RWPE1 (cell line): ENCODE results near the gene TEAD3.
A peak's percentile ranks its signal among the peaks of the same experiment; 100 is the strongest.

Experiments
- CTCF ChIA-PET: fragments of 350-600 bp; sonication (Branson Sonifier 250); formaldehyde crosslinking; extraction: SDS; loops from one replicate; lab custom pipeline; 2021; lab: Yijun Ruan, JAX
- POLR2A ChIA-PET: fragments of 400-600 bp; formaldehyde crosslinking; extraction: SDS; loops from one replicate; lab custom pipeline; 2020; ENCODE audit warnings: antibody characterized with exemption; ENCODE audit not compliant: low non-redundant PET; lab: Yijun Ruan, JAX
- DNase-seq: peaks from one replicate; pipeline ENCODE4 v3.0.0; 2012; ENCODE audit warnings: low spot score
- H3K27ac ChIP-seq: fragments of 450-650 bp; 2 replicates; pipeline ENCODE4 v1.5.1; 2017
- CTCF ChIP-seq: fragments of 450-650 bp; conservative IDR thresholded peaks from 2 replicates; pipeline ENCODE4 v1.5.1; 2017; ENCODE audit warnings: low read depth, mild to moderate bottlenecking

TEAD3 gene

DNA sequence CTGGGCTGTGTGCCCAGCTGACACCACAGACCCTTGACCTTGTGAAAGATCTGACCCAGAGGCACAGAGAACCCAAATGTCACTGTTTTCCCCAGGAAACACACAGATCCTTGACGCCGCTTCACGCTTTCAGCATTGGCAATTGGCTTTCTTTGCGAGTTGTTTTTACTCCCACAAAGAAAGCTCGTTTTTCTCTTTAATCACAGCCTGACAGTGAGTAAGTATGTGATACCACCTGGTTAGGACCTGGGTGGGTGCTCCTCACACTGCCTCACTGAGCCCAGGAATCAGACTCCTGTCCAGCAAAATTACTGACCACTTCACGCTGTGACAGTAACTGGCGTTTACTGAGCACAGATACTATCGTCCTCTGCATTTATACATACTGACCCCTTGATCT is 15.7 kb downstream of the TEAD3 start:
- ChIA-PET CTCF (interaction anchor here (0.6 to 0.7 kb wide), 2 partner anchors 15 to 42 kb away, joined by 3 to 4 read pairs; no protein-coding TSS in a partner anchor), POLR2A (no interaction called here)
- DNase-seq: no peak
- no peak for TF ChIP-seq CTCF
- H3K27ac ChIP-seq: peak overlapping the region; percentile 41

GRCh38 chr6:35480176-35480575 is 16.7 kb downstream of the TEAD3 start:
- H3K27ac ChIP-seq: peak overlapping the region; percentile 41
- ChIA-PET CTCF (no interaction called here), POLR2A (no interaction called here)
- no peak for TF ChIP-seq CTCF
- DNase-seq: no peak

- CTCF ChIA-PET: interaction anchor here (0.6 kb wide), 1 partner anchor 180 kb away, joined by 3 read pairs; no protein-coding TSS in a partner anchor
These were observed 18.6 kb downstream of the TEAD3 start for GRCh38 chr6:35478259-35478658.

GRCh38 chr6:35477551-35478179 is 19.2 kb downstream of the TEAD3 start:
- TF ChIP-seq CTCF: no peak
- POLR2A ChIA-PET: interaction anchor here (0.9 kb wide), 1 partner anchor 19 kb away, joined by 5 read pairs; the partner anchor contains the start of gene TEAD3
- H3K27ac ChIP-seq: peak overlapping the region; percentile 94
- no peak for DNase-seq
- CTCF ChIA-PET: interaction anchor here (0.6 to 0.7 kb wide), 2 partner anchors 19 to 179 kb away, joined by 3 to 4 read pairs; partner anchors contain the start of gene TEAD3

More at GRCh38 chr6:35478259-35478658, 18.6 kb downstream of the TEAD3 start:
- DNase-seq: no peak
- POLR2A ChIA-PET: interaction anchor here (0.9 kb wide), 1 partner anchor 18 kb away, joined by 5 read pairs; the partner anchor contains the start of gene TEAD3
- peak overlapping the region; percentile 94 for H3K27ac ChIP-seq
- TF ChIP-seq CTCF: no peak

GRCh38 chr6:35477028-35477427 is 19.9 kb downstream of the TEAD3 start:
- peak overlapping the region; percentile 94 for H3K27ac ChIP-seq
- no peak for DNase-seq
- ChIA-PET POLR2A (interaction anchor here (0.9 kb wide), 1 partner anchor 20 kb away, joined by 5 read pairs; the partner anchor contains the start of gene TEAD3), CTCF (interaction anchor here (0.7 kb wide), 1 partner anchor 20 kb away, joined by 4 read pairs; the partner anchor contains the start of gene TEAD3)
- TF ChIP-seq CTCF: no peak

DNA sequence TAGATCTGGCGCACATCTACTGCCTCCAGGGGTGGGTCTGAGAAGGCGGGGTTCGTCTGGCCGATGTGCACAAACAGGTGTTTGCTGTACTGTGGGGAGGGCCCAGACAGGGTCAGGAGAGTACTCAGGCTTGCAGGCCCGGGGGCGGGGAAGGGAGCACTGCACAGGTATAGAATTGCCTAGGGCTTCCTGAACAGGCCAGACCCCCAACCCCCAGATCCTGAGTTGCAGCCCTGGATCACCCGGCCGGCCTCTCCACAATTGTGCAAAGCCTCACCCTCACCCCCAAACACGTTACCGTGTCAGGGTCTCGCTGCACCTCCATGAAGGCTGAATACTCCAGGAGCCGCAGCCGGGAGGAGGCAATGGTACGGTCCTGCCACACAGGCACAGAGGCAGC is 20.9 kb downstream of the TEAD3 start:
- H3K27ac ChIP-seq: peak overlapping the region; percentile 94
- no peak for TF ChIP-seq CTCF
- no peak for DNase-seq
- ChIA-PET CTCF (interaction anchor here (0.6 kb wide), 2 partner anchors 261 to 1307 kb away, joined by 3 to 7 read pairs; partner anchors contain the start of gene ARMC12), POLR2A (no interaction called here)
